ENCODE data around the gene NPFFR2.

NPFFR2 gene

GRCh38 chr4:72171761-72172160 lies 140.0 kb downstream of the NPFFR2 start:
- no peaks in the 10 kb centered on the region for H3K27me3 ChIP-seq (ENCODE audit: insufficient read depth, poor library complexity, severe bottlenecking)
- no peak overlapping the region for H3K4me3 ChIP-seq (replicated peaks; ENCODE audit: insufficient read depth, low read length)
- H3K27ac ChIP-seq (replicated peaks) = no peak overlapping the region
- TF ChIP-seq CTCF (IDR thresholded peaks at IDR 0.05; ENCODE audit: insufficient read depth, low read length) (no peak), POLR2AphosphoS5 (IDR thresholded peaks at IDR 0.05; ENCODE audit: low read depth) (no peak), SPI1 (IDR thresholded peaks at IDR 0.05; ENCODE audit: borderline replicate concordance, low read depth) (no peak), GABPA (IDR thresholded peaks at IDR 0.05; ENCODE audit: low read depth) (no peak)
- TF ChIP-seq, protein P1, sequence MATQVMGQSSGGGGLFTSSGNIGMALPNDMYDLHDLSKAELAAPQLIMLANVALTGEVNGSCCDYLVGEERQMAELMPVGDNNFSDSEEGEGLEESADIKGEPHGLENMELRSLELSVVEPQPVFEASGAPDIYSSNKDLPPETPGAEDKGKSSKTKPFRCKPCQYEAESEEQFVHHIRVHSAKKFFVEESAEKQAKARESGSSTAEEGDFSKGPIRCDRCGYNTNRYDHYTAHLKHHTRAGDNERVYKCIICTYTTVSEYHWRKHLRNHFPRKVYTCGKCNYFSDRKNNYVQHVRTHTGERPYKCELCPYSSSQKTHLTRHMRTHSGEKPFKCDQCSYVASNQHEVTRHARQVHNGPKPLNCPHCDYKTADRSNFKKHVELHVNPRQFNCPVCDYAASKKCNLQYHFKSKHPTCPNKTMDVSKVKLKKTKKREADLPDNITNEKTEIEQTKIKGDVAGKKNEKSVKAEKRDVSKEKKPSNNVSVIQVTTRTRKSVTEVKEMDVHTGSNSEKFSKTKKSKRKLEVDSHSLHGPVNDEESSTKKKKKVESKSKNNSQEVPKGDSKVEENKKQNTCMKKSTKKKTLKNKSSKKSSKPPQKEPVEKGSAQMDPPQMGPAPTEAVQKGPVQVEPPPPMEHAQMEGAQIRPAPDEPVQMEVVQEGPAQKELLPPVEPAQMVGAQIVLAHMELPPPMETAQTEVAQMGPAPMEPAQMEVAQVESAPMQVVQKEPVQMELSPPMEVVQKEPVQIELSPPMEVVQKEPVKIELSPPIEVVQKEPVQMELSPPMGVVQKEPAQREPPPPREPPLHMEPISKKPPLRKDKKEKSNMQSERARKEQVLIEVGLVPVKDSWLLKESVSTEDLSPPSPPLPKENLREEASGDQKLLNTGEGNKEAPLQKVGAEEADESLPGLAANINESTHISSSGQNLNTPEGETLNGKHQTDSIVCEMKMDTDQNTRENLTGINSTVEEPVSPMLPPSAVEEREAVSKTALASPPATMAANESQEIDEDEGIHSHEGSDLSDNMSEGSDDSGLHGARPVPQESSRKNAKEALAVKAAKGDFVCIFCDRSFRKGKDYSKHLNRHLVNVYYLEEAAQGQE (IDR thresholded peaks at IDR 0.05; ENCODE audit: insufficient replicate concordance, low read depth) = no peak
- no peak for DNase-seq (ENCODE audit: low read depth in 1 of 2, low spot score in 1 of 2)

DNA sequence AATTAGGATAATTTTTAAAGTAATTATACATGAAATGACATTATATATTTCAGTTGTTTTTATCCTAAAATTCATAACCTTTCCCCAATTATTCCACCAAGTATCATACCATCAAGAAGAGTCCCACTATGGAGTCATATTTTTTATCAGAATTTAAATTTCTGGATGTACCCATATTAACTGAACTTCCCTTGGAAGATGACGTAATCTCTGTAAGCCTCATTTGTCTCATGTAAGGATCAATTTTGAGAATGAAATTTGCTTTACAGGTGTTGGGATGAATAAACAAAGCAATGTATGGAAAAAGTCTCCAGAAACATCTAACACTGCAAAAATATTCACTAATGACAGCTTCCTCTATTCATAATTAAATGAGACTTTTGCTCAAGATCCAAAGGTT lies 147.5 kb downstream of the NPFFR2 start:
- Histone ChIP-seq H3K27me3 (ENCODE audit: insufficient read depth, poor library complexity, severe bottlenecking) (no peaks in the 10 kb centered on the region), H3K27ac (replicated peaks) (no peak overlapping the region), H3K4me3 (replicated peaks; ENCODE audit: insufficient read depth, low read length) (no peak overlapping the region)
- DNase-seq (ENCODE audit: low read depth in 1 of 2, low spot score in 1 of 2) = no peak
- TF ChIP-seq SPI1 (IDR thresholded peaks at IDR 0.05; ENCODE audit: borderline replicate concordance, low read depth) (no peak), CTCF (IDR thresholded peaks at IDR 0.05; ENCODE audit: insufficient read depth, low read length) (no peak), POLR2AphosphoS5 (IDR thresholded peaks at IDR 0.05; ENCODE audit: low read depth) (no peak), GABPA (IDR thresholded peaks at IDR 0.05; ENCODE audit: low read depth) (no peak)
- TF ChIP-seq, protein P1 (IDR thresholded peaks at IDR 0.05; ENCODE audit: insufficient replicate concordance, low read depth) = no peak

- no peaks in the 10 kb centered on the region for H3K27me3 ChIP-seq (ENCODE audit: insufficient read depth, poor library complexity, severe bottlenecking)
- no peak for TF ChIP-seq GABPA (IDR thresholded peaks at IDR 0.05; ENCODE audit: low read depth)
- TF ChIP-seq SPI1 (IDR thresholded peaks at IDR 0.05; ENCODE audit: borderline replicate concordance, low read depth) = no peak
- no peak for TF ChIP-seq CTCF (IDR thresholded peaks at IDR 0.05; ENCODE audit: insufficient read depth, low read length)
- TF ChIP-seq, protein P1 (IDR thresholded peaks at IDR 0.05; ENCODE audit: insufficient replicate concordance, low read depth) = no peak
- TF ChIP-seq POLR2AphosphoS5 (IDR thresholded peaks at IDR 0.05; ENCODE audit: low read depth) = no peak
- no peak for DNase-seq (ENCODE audit: low read depth in 1 of 2, low spot score in 1 of 2)
- H3K4me3 ChIP-seq (replicated peaks; ENCODE audit: insufficient read depth, low read length) = no peak overlapping the region
- no peak overlapping the region for H3K27ac ChIP-seq (replicated peaks)
Measured at GRCh38 chr4:72186714-72187113, 154.9 kb downstream of the NPFFR2 start.

Measured in HL-60 (cell line).